T-helper 9 cell (primary cell): Measurements from ENCODE around the gene NR1H4.
"Not testable (repeated sequence)": the region's sequence is repeated elsewhere in the genome, so short reads cannot be mapped to it uniquely, and the experiment has no call there.

ENCODE experiments used
- DNase-seq: peaks from one replicate; pipeline ENCODE4 v3.0.0-alpha.2; 2020

The NR1H4 gene

GRCh38 chr12:100573292-100574186, 99.9 kb downstream of the NR1H4 start, which contains the start of gene GAS2L3:
TSS of gene GAS2L3 (plus strand) at chr12:100573684. CDS start at chr12:100594905, 21,221 bp downstream.
- DNase-seq: peak; percentile 6

- no peak for DNase-seq
Measured at GRCh38 chr12:100574187-100575074, 100.8 kb downstream of the NR1H4 start.

- no peak for DNase-seq
Measured at GRCh38 chr12:100576331-100577036, 102.8 kb downstream of the NR1H4 start.

GRCh38 chr12:100578923-100579322, 105.3 kb downstream of the NR1H4 start:
- DNase-seq: no peak

- DNase-seq: no peak
Measured at GRCh38 chr12:100579844-100580243, 106.2 kb downstream of the NR1H4 start.

GRCh38 chr12:100584256-100584655, 110.6 kb downstream of the NR1H4 start:
- DNase-seq: no peak

- no peak for DNase-seq
Measured at GRCh38 chr12:100591979-100592378, 118.3 kb downstream of the NR1H4 start.

GRCh38 chr12:100593490-100593889, 119.8 kb downstream of the NR1H4 start:
- DNase-seq: no peak

- no peak for DNase-seq
Measured at GRCh38 chr12:100601626-100602025, 128.0 kb downstream of the NR1H4 start.

- DNase-seq: not testable (repeated sequence)
Measured at GRCh38 chr12:100602997-100603396, 129.3 kb downstream of the NR1H4 start.

GRCh38 chr12:100608776-100609175, 135.1 kb downstream of the NR1H4 start:
- DNase-seq: no peak

GRCh38 chr12:100610666-100611430, 137.2 kb downstream of the NR1H4 start:
- DNase-seq: no peak

- DNase-seq: no peak
Measured at GRCh38 chr12:100612606-100613005, 138.9 kb downstream of the NR1H4 start.
